GM21576 (cell line): ENCODE data around the gene TCF23.
"Not testable (repeated sequence)": the region's sequence is repeated elsewhere in the genome, so short reads cannot be mapped to it uniquely, and the experiment has no call there.

ENCODE experiments used
- ATAC-seq: cut with Tn5 transposase; IDR thresholded peaks from one replicate; pipeline ENCODE4 v1.9.1; 2021; ENCODE audit warnings: mild to moderate bottlenecking, moderate library complexity; ENCODE audit not compliant: unreplicated experiment

Gene TCF23

GRCh38 chr2:27184115-27184514 lies 35.3 kb downstream of the TCF23 start:
- no peak for ATAC-seq

GRCh38 chr2:27185331-27186026 lies 36.7 kb downstream of the TCF23 start:
- no peak for ATAC-seq

GRCh38 chr2:27186613-27187345 lies 38.0 kb downstream of the TCF23 start:
- no peak for ATAC-seq

- no peak for ATAC-seq
Observed at GRCh38 chr2:27189989-27190388, 41.2 kb downstream of the TCF23 start.

GRCh38 chr2:27191070-27191829 lies 42.4 kb downstream of the TCF23 start:
- ATAC-seq, result no peak

GRCh38 chr2:27194538-27195354 lies 45.9 kb downstream of the TCF23 start:
- ATAC-seq, result no peak

GRCh38 chr2:27195799-27196198 lies 47.0 kb downstream of the TCF23 start:
- ATAC-seq, result not testable (repeated sequence)

- not testable (repeated sequence) for ATAC-seq
Observed at GRCh38 chr2:27198068-27198467, 49.3 kb downstream of the TCF23 start.

- ATAC-seq, result no peak
Observed at GRCh38 chr2:27198627-27199026, 49.8 kb downstream of the TCF23 start.

- no peak for ATAC-seq
Observed at GRCh38 chr2:27199241-27199640, 50.4 kb downstream of the TCF23 start.

- no peak for ATAC-seq
Observed at GRCh38 chr2:27201675-27202074, 52.9 kb downstream of the TCF23 start.

- no peak for ATAC-seq
Observed at GRCh38 chr2:27202854-27203253, 54.0 kb downstream of the TCF23 start.

- ATAC-seq, result no peak
Observed at GRCh38 chr2:27203741-27204140, 54.9 kb downstream of the TCF23 start.

GRCh38 chr2:27204566-27204965 lies 55.8 kb downstream of the TCF23 start:
- ATAC-seq, result no peak

- no peak for ATAC-seq
Observed at GRCh38 chr2:27205206-27205605, 56.4 kb downstream of the TCF23 start.

GRCh38 chr2:27206346-27206745 lies 57.5 kb downstream of the TCF23 start:
- no peak for ATAC-seq
